Measurements from ENCODE around the gene CDK5RAP1. TPM values are rescaled to one million over a fixed set of nuclear protein-coding genes. Genes with fewer than 3 reads are reported as not detected.

CDK5RAP1 gene
- total and polyA plus RNA-seq, 2 of the 4 experiments (the other 2 are of a cell fraction): 23.9 to 28.1 TPM

DNA sequence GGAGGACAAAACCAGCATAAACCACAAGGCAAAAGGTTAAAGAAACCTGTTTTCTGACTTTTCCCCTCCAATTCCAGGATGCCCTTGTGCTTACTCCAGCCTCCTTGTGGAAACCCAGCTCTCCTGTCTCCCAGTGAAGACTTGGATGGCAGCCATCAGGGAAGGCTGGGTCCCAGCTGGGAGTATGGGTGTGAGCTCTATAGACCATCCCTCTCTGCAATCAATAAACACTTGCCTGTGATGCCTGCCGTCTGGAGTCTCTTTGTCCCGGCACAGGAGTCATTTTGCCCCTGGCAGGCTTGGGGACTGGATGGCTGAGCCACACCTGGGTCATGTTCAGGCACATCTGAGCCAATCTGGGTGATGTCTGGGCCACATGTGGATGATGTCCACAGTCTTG is 91.7 kb downstream of the CDK5RAP1 start:
- in situ Hi-C loops (cut with MboI; ENCODE audit: low sequenced_read_pairs) (loop anchor here (10.0 kb wide), 1 partner anchor 395 kb away; no protein-coding TSS in a partner anchor), dilution Hi-C loops (cut with HindIII; ENCODE audit: low sequenced_read_pairs, unreplicated experiment) (no loop called here)
- no peak for ATAC-seq (ENCODE audit: low read depth)

More for the DNA sequence above, 91.7 kb downstream of the CDK5RAP1 start:
- no peak overlapping the region for H3K4me2 ChIP-seq (ENCODE audit: low read depth, low read length)
- H2BK120ac ChIP-seq (ENCODE audit: low read depth, low read length): no peak overlapping the region
- H2BK15ac ChIP-seq (ENCODE audit: low read depth, low read length): no peak overlapping the region
- WGBS, 2 experiments (ENCODE audit: extremely low coverage in 2 of 2, insufficient read length in 1 of 2): no CpG with 5 or more reads among the region's 2 CpGs
- H2BK20ac ChIP-seq (ENCODE audit: low read depth, low read length): no peak overlapping the region
- no peak for TF ChIP-seq NFE2L2 (IDR thresholded peaks at IDR 0.05; ENCODE audit: low read depth, low read length)
- TF ChIP-seq SMC3 (IDR thresholded peaks at IDR 0.05; ENCODE audit: low read depth, low read length): no peak
- TF ChIP-seq MAFK (IDR thresholded peaks at IDR 0.05; ENCODE audit: low read depth, low read length): no peak
- no peak for TF ChIP-seq BHLHE40 (IDR thresholded peaks at IDR 0.05; ENCODE audit: low read depth, low read length)
- TF ChIP-seq, protein P1, sequence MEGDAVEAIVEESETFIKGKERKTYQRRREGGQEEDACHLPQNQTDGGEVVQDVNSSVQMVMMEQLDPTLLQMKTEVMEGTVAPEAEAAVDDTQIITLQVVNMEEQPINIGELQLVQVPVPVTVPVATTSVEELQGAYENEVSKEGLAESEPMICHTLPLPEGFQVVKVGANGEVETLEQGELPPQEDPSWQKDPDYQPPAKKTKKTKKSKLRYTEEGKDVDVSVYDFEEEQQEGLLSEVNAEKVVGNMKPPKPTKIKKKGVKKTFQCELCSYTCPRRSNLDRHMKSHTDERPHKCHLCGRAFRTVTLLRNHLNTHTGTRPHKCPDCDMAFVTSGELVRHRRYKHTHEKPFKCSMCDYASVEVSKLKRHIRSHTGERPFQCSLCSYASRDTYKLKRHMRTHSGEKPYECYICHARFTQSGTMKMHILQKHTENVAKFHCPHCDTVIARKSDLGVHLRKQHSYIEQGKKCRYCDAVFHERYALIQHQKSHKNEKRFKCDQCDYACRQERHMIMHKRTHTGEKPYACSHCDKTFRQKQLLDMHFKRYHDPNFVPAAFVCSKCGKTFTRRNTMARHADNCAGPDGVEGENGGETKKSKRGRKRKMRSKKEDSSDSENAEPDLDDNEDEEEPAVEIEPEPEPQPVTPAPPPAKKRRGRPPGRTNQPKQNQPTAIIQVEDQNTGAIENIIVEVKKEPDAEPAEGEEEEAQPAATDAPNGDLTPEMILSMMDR (conservative IDR thresholded peaks at IDR 0.05; ENCODE audit: low read depth, low read length): no peak
- TF ChIP-seq CHD1 (IDR thresholded peaks at IDR 0.05; ENCODE audit: low read depth, low read length): no peak
- TF ChIP-seq, protein P2, sequence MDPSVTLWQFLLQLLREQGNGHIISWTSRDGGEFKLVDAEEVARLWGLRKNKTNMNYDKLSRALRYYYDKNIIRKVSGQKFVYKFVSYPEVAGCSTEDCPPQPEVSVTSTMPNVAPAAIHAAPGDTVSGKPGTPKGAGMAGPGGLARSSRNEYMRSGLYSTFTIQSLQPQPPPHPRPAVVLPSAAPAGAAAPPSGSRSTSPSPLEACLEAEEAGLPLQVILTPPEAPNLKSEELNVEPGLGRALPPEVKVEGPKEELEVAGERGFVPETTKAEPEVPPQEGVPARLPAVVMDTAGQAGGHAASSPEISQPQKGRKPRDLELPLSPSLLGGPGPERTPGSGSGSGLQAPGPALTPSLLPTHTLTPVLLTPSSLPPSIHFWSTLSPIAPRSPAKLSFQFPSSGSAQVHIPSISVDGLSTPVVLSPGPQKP (IDR thresholded peaks at IDR 0.05; ENCODE audit: borderline replicate concordance, low read depth, low read length): no peak
- no peak for TF ChIP-seq POLR2A (IDR thresholded peaks at IDR 0.05; ENCODE audit: low read depth, low read length)
- no peaks in the 10 kb centered on the region for H4K20me1 ChIP-seq (ENCODE audit: insufficient read depth, low read length)
- H4K91ac ChIP-seq (ENCODE audit: insufficient read depth, low read depth, low read length): no peak overlapping the region
- no peak overlapping the region for H3K9ac ChIP-seq (ENCODE audit: low read depth, low read length)
- H3K27ac ChIP-seq (ENCODE audit: insufficient read depth, low read length): no peak overlapping the region
- no peak overlapping the region for H3K56ac ChIP-seq (ENCODE audit: extremely low read depth, insufficient read depth, low read length)
- no peaks in the 10 kb centered on the region for H3K4me1 ChIP-seq (ENCODE audit: control insufficient read depth, insufficient read depth, low read length)
- H3K9me1 ChIP-seq (ENCODE audit: insufficient read depth, low read length): no peaks in the 10 kb centered on the region
- H3K14ac ChIP-seq (replicated peaks; ENCODE audit: low read depth, low read length): no peak overlapping the region
- H3K23ac ChIP-seq (ENCODE audit: low read depth, low read length): no peak overlapping the region
- H3K4ac ChIP-seq (ENCODE audit: low read depth, low read length): no peak overlapping the region
- POLR2A ChIA-PET (ENCODE audit: unreplicated experiment): no interaction called here
- intact Hi-C loops (cut with micrococcal nuclease): no loop called here
- no peak overlapping the region for H4K5ac ChIP-seq (ENCODE audit: low read depth, low read length)
- no peak overlapping the region for H2AK5ac ChIP-seq (ENCODE audit: low read depth, low read length)
- no peaks in the 10 kb centered on the region for H3K36me3 ChIP-seq (ENCODE audit: control insufficient read depth, insufficient read depth, low read length)
- no peak overlapping the region for H3K4me3 ChIP-seq (ENCODE audit: insufficient read depth, low read depth, low read length)
- H3K18ac ChIP-seq (ENCODE audit: low read depth, low read length): no peak overlapping the region
- BruUV-seq (replicated peaks): no TSS peak
- no peak overlapping the region for H2BK5ac ChIP-seq (ENCODE audit: low read depth, low read length, poor library complexity, severe bottlenecking)
- no peak overlapping the region for H4K8ac ChIP-seq (ENCODE audit: low read depth in 2 of 2, low read length in 2 of 2)
- H2AFZ ChIP-seq (replicated peaks; ENCODE audit: low read length, poor library complexity): no peak overlapping the region
- DNase-seq: no peak
- H3K79me1 ChIP-seq (ENCODE audit: low read depth in 1 of 2, low read length in 2 of 2): no peaks in the 10 kb centered on the region
- peak overlapping the region; percentile 5 for H2AK9ac ChIP-seq (replicated peaks; ENCODE audit: low read depth, low read length, poor library complexity)
- peaks cover 14% of the 10 kb centered on the region; the same call in 1 of the 2 replicates for H3K27me3 ChIP-seq (ENCODE audit: control insufficient read depth, insufficient read depth, low read length)
- H3K9me3 ChIP-seq (ENCODE audit: control insufficient read depth, insufficient read depth, low read length): 0 out of 2 replicates have a peak, but pooled peaks cover 2% of the 10 kb centered on the region
- CTCF ChIA-PET: no interaction called here

Measured in IMR-90 (cell line).